Left renal pelvis (tissue), 4 donors: ENCODE measurements around the gene GATD1. TPM values are rescaled to one million over a fixed set of nuclear protein-coding genes. Genes with fewer than 3 reads are reported as not detected.
"Not testable (repeated sequence)": the region's sequence is repeated elsewhere in the genome, so short reads cannot be mapped to it uniquely, and the experiment has no call there.

Experiments used
- DNase-seq, 4 donors: peaks; one replicate each; pipeline ENCODE4 v3.0.0-alpha.2; 2013; ENCODE audit warnings: low read depth in 4 of 4, low spot score in 3 of 4
- polyA plus RNA-seq, 4 donors: library from polyadenylated mRNA; unstranded; fragments of 120-200 nt; gene quantifications; one replicate each; pipeline ENCODE4 v1.2.1, GENCODE V29; 2013; ENCODE audit not compliant: insufficient read length in 4 of 4

Gene GATD1
- polyA plus RNA-seq, 4 donors, result 48.2 to 109 (median 59.7) TPM

- no peak for DNase-seq
Observed at GRCh38 chr11:765025-765801, 12.1 kb downstream of the GATD1 start.

- no peak for DNase-seq
Observed at GRCh38 chr11:764322-765024, 12.8 kb downstream of the GATD1 start.

DNA sequence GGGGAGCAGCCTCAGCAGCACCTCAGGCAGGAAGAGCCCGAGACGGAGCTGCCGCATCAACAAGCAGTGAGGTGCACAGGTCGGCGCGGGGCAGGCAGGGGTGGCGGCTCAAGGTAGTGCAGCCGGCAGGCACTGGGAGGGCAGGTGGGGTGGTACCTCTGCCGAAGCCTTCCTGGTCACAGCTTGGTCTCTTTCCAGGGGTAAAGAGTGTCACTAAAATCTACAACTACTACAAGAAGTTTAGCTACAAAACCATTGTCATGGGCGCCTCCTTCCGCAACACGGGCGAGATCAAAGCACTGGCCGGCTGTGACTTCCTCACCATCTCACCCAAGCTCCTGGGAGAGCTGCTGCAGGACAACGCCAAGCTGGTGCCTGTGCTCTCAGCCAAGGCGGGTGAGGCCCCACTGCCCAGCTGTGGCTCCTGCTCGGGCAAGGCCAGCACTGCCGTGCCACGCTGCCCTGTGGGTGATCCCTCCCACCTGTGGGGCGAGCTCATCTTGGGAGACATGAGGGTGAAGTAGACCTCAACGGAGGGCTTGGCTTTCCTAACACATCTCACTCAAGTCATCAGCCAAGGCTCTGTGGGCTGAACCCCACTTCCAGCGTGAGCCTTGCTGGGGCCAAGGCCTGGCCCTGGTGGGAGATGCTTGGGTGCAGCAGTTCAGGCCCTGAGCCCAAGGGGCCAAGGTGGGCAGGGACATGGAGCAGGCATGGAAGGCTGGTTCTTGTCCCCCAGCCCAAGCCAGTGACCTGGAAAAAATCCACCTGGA, 13.6 kb downstream of the GATD1 start:
- DNase-seq, result no peak

DNA sequence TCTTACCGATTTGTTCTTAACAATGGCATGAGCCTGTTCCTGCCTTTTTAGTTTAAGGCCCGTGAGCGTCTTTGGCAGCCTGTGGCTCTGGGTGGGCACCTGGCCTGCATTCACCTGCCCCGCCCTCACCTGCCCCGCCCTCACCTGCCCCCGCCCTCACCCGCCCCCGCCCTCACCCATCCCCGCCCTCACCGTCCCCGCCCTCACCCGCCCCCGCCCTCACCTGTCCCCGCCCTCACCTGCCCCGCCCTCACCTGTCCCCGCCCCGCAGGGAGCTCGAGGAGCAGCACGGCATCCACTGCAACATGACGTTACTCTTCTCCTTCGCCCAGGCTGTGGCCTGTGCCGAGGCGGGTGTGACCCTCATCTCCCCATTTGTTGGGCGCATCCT, 14.2 kb downstream of the GATD1 start:
- no peak for DNase-seq

DNA sequence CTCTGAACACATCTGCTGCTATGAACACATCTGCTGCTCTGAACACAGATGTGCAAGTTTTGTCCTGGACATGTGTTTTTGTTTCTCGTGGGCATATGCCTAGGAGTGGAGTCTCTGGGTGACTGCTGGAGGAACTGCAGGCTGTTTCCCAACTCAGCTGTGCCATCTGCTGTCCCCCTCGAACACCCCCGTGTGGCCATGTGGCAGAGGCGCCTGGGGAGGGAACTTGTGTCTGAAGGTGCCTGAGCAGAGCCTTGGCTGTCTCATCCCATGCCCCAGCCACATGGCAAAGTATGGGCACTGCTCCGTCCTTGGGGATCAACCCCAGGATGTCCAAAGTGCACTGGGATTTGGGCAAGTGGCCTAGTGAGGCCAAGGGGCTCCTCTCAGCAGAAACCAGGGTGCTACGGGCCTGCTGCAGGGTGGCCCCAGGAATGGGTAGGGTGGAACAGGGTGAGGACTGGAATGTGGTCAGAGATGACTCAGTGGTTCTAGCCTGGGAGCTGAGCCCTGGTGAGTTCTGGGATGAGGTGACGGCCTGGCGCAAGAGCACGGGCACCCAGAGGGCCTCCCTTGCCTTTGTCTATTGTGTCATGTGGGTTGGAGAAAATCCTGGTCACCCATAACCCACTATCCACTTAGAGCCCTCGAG, 14.7 kb downstream of the GATD1 start:
- DNase-seq, result no peak

GRCh38 chr11:761526-762108, 15.7 kb downstream of the GATD1 start:
- DNase-seq, result no peak

DNA sequence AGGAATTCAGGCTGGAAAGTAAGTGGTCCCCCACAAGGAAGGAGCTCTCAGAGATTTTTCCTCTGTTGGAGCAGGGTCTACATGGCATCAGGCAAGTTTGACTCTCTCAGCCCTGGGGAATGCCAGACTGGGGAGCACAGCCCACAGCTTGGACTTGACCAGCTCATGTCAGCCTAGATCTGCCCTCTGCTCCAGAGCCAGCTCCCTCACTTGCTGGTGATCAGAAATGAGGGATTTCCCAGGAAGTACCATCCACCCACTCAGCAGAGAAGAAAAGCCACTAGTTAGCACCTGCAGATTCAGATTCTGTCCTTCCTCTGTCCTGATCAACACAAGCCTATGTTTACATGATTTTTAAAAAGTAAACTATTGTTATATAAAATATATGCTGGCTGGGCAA, 17.1 kb downstream of the GATD1 start:
- no peak for DNase-seq

DNA sequence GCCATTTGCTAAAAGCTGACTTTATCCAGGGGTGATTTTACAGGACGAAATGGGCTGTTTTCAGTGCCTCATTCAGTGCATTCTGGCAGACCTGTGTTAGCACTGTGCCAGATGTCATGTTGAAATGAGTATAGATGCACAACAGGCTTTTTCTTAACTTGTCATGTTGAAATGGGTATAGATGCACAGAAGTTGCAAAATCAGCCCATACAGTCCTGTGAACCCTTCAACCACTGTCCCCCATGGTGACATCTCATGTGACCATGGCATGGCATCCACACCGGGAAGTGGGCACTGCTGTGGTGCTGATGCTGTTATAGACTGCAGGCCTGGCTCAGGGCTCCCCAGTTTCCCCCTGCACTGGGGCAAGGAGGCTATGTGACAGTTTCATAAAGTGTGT, 27.6 kb downstream of the GATD1 start:
- DNase-seq, result no peak

GRCh38 chr11:748007-748359, 29.3 kb downstream of the GATD1 start:
- no peak for DNase-seq

DNA sequence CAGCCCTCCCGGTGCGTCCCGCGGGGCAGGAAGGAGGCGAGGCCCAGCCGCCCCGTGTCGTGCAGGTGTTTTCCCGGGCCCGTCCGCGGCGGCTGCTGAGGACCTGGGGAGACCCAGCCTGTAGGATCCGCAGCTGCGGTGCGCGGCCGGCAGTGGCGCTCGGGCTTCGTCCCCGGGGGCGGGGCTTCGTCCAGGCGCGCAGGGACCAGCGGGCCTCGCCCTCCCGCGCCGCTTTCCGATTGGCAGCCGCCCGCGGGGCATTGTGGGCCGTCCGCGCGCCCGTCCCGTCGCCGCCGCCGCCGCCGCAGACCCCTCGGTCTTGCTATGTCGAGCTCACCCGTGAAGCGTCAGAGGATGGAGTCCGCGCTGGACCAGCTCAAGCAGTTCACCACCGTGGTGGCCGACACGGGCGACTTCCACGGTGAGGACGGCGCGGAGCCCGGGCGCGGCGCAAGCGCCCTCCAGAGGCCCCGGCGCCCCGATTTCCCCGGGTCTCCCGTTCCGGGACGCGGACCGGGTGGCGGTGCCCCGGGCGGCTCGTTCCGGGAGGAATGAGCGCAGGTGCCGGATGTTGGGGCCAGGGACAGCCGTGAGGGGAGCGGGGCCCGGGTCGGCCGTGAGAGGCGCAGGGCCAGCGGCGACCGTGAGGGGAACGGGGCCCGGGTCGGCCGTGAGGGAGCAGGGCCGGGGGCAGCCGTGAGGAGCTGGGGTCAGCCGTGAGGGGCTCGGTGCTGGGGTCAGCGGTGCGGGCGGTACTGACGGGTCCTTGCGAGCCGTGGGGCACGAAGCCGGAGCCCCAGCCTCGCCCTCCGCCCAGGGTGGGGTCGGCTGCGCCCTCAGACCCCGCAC, 29.9 kb downstream of the GATD1 start, which contains the start of gene TALDO1:
TSS of gene TALDO1 (plus strand) at position 307 of the 849 bp plus-strand sequence. CDS start at position 325, 18 bp downstream.
- DNase-seq, result peak; percentile 59 to 78 (median 70)

- no peak for DNase-seq
Observed at GRCh38 chr11:746289-747157, 30.8 kb downstream of the GATD1 start.

DNA sequence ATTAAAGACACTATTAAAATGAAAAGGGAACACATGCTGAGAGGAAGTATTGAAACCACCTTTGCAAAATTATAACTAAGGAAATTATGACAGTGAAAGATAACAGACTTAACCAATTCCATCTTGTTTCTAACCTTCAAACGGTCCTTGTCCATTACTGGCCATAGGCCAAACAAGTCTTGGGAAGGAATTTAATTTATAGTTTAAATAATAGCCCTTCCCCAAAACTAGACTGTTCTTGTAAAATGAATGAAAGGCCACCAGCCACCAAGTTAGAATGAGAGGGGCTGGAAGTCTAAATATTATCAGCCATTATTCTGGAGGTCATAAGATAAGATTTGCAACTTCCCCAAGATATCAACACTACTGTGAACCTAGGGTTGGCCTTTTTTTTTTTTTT, 31.9 kb downstream of the GATD1 start:
- DNase-seq, result no peak

DNA sequence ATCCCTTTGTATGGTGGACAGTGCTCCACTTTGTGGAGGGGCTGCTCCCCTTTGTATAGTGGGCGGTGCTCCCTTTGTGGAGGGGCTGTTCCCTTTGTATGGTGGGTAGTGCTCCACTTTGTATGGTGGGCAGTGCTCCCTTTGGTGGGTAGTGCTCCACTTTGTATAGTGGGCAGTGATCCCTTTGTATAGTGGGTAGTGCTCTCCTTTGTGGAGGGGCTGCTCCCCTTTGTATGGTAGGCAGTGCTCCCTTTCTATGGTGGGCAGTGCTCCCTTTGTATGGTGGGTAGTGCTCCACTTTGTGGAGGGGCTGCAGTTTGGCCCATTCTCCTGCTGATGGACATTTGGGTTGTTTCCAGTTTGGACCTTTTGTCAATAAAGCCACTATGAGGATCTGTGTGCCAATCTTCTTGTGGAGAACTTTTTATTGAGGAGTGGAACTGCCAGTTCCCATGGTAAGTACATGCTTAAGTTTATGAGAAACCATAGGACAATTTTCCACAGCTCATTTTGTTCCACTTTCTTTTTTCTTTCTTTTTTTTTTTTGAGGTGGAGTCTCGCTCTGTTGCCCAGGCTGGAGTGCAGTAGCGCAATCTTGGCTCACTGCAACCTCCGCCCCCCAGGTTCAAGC, 34.6 kb downstream of the GATD1 start:
- no peak for DNase-seq

GRCh38 chr11:742156-742546, 35.1 kb downstream of the GATD1 start:
- DNase-seq, result no peak

GRCh38 chr11:737899-738298, 39.4 kb downstream of the GATD1 start:
- DNase-seq, result not testable (repeated sequence)

DNA sequence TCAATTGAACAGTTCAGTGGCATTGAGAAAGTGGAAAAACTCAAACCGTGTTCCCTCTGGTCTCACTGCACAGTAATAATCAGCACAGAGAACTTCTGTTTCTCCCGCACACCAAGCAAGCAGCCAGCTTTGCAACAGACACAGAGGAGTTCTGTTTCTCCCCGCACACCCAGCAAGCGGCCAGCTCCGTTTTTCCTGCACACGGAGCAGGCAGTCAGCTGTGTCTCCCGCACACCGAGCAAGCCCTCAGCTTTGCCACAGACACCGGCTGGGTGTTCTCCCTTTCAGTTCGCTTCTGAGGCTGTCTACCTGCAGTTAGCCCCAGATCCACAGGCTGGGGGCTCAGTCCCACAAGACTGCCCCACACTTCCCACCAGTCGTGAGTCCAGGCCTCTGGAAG, 39.9 kb downstream of the GATD1 start:
- DNase-seq, result no peak

DNA sequence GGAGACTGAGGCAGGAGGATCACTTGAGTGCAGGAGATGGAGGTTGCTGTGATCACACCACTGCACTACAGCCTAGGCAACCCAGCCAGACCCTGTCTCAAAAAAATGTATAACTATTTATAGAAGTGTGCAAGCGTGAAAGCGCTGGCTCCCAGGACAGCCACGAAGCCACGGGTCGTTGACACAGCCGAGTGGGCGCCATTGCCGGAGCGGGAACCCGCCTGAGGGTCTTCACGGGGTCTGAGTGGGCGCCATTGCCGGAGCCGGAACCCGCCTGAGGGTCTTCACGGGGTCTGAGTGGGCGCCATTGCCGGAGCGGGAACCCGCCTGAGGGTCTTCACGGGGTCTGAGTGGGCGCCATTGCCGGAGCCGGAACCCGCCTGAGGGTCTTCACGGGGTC, 42.7 kb downstream of the GATD1 start:
- not testable (repeated sequence) for DNase-seq

GRCh38 chr11:733072-733471, 44.2 kb downstream of the GATD1 start:
- no peak for DNase-seq
